GM12878 (cell line): Measurements from ENCODE around the gene MYH10. TPM values are rescaled to one million over a fixed set of nuclear protein-coding genes. Genes with fewer than 3 reads are reported as not detected.
A peak's percentile ranks its signal among the peaks of the same experiment; 100 is the strongest.

Experiments
- ASH2L ChIP-seq: fragments of 300-600, 200-600 bp; sonication (generic); IDR thresholded peaks from 2 replicates; pipeline ENCODE4 v1.6.1; 2017; ENCODE audit warnings: low read depth, mild to moderate bottlenecking, borderline replicate concordance
- ATF7 ChIP-seq: fragments of 450-650 bp; IDR thresholded peaks from 2 replicates; pipeline ENCODE4 v1.6.1; 2016; ENCODE audit warnings: low read depth, mild to moderate bottlenecking
- CBX5 ChIP-seq: sonication (generic); IDR thresholded peaks from 2 replicates; pipeline ENCODE4 v1.6.1; 2016; ENCODE audit warnings: low read depth, moderate library complexity, mild to moderate bottlenecking, inconsistent platforms
- CHD1 ChIP-seq: IDR thresholded peaks from 2 replicates; pipeline ENCODE4 v1.6.1; 2012; ENCODE audit warnings: low read depth, low read length, improper control_type of control experiment
- FOXK2 ChIP-seq: fragments of 450-650 bp; IDR thresholded peaks from 2 replicates; pipeline ENCODE4 v1.6.1; 2017; ENCODE audit warnings: mild to moderate bottlenecking, moderate library complexity
- GATAD2B ChIP-seq: fragments of 450-650 bp; conservative IDR thresholded peaks from 2 replicates; pipeline ENCODE4 v1.6.1; 2017; ENCODE audit warnings: low read depth, mild to moderate bottlenecking, moderate library complexity
- IKZF2 ChIP-seq, 2 experiments: fragments of 450-650 bp; IDR thresholded peaks; 2 replicates each; pipeline ENCODE4 v1.6.1; 2017; ENCODE audit warnings: mild to moderate bottlenecking in 2 of 2, moderate library complexity in 2 of 2
- IRF4 ChIP-seq: IDR thresholded peaks from 2 replicates; pipeline ENCODE4 v1.6.1; 2011; ENCODE audit warnings: low read depth, low read length
- KDM1A ChIP-seq: fragments of 200-600 bp; sonication (generic); IDR thresholded peaks from 2 replicates; pipeline ENCODE4 v1.6.1; 2016; ENCODE audit warnings: borderline replicate concordance
- MTA2 ChIP-seq: fragments of 450-650 bp; IDR thresholded peaks from 2 replicates; pipeline ENCODE4 v1.6.1; 2016; ENCODE audit warnings: low read depth, mild to moderate bottlenecking, moderate library complexity
- MXI1 ChIP-seq: fragments of 150-350 bp; IDR thresholded peaks from 2 replicates; pipeline ENCODE4 v1.6.1; 2011; ENCODE audit warnings: low read depth, mild to moderate bottlenecking, inconsistent platforms, low read length, improper control_type of control experiment
- NFIC ChIP-seq: IDR thresholded peaks from 2 replicates; pipeline ENCODE4 v1.6.1; 2012; ENCODE audit warnings: low read depth, mild to moderate bottlenecking, inconsistent platforms, low read length, moderate library complexity
- NFXL1 ChIP-seq: fragments of 450-650 bp; IDR thresholded peaks from 2 replicates; pipeline ENCODE4 v1.6.1; 2017; ENCODE audit warnings: antibody characterized with exemption, mild to moderate bottlenecking, borderline replicate concordance
- POU2F2 ChIP-seq: IDR thresholded peaks from 3 replicates; pipeline ENCODE4 v1.6.1; 2011; ENCODE audit warnings: low read depth, mild to moderate bottlenecking, low read length, borderline replicate concordance
- RBBP5 ChIP-seq: fragments of 200-600 bp; sonication (generic); conservative IDR thresholded peaks from 2 replicates; pipeline ENCODE4 v1.6.1; 2016
- SREBF2 ChIP-seq: IDR thresholded peaks from 2 replicates; pipeline ENCODE4 v1.6.1; 2012; ENCODE audit warnings: mild to moderate bottlenecking, low read length
- STAT1 ChIP-seq: fragments of 450-650 bp; conservative IDR thresholded peaks from 2 replicates; pipeline ENCODE4 v1.6.1; 2014; ENCODE audit warnings: antibody characterized with exemption, mild to moderate bottlenecking
- TARDBP ChIP-seq: IDR thresholded peaks from 2 replicates; pipeline ENCODE4 v1.6.1; 2016; ENCODE audit warnings: borderline replicate concordance
- YY1 ChIP-seq: IDR thresholded peaks from 2 replicates; pipeline ENCODE4 v1.6.1; 2011; ENCODE audit warnings: low read depth, mild to moderate bottlenecking, low read length
- ZNF274 ChIP-seq: IDR thresholded peaks from one replicate; pipeline ENCODE4 v1.8.0; 2011; ENCODE audit not compliant: insufficient read length, insufficient read depth
- ZNF384 ChIP-seq: IDR thresholded peaks from 2 replicates; pipeline ENCODE4 v1.6.1; 2012; ENCODE audit warnings: low read depth, mild to moderate bottlenecking, low read length, improper control_type of control experiment, borderline replicate concordance
- ZZZ3 ChIP-seq: IDR thresholded peaks from 2 replicates; pipeline ENCODE4 v1.6.1; 2011; ENCODE audit warnings: low read depth; ENCODE audit not compliant: control insufficient read depth, insufficient read length
- polyA plus RNA-seq, 11 experiments: library from polyadenylated mRNA; depleted of rRNA in 4 of 11; unstranded in 6 of 11; stranded (reverse) in 5 of 11; fragments of >200 nt; fragmentation: Nextera tagmentation in 4 of 11; fragmentation: Illumina TruSeq in 1 of 11; extraction: Ambion mirVana in 4 of 11; extraction: Trizol in 1 of 11; gene quantifications; 1 replicate in 1 of 11; 2 replicates in 10 of 11; pipeline versions ENCODE4 v1.2.1 to v1.2.3, GENCODE V29; 2011 to 2016; ENCODE audit warnings: inconsistent platforms in 2 of 11, missing spikeins in 2 of 11, low read depth in 1 of 11
- total RNA-seq, 4 experiments: library from RNA; depleted of rRNA in 3 of 4; stranded (reverse); fragments of >200 nt in 3 of 4; fragmentation: Illumina TruSeq in 1 of 4; extraction: Trizol in 1 of 4; gene quantifications; 2 replicates each; pipeline versions ENCODE4 v1.2.1 to v1.2.3, GENCODE V29; 2013 to 2021
- TF ChIP-seq, protein P1 (sequence below): fragments of 450-650 bp; IDR thresholded peaks from 2 replicates; pipeline ENCODE4 v1.6.1; 2016; ENCODE audit warnings: mild to moderate bottlenecking
- TF ChIP-seq, protein P2 (sequence below): IDR thresholded peaks from 2 replicates; pipeline ENCODE4 v1.6.1; 2012; ENCODE audit warnings: low read length, inconsistent platforms
- TF ChIP-seq, protein P3 (sequence below): fragments of 450-650 bp; IDR thresholded peaks from 2 replicates; pipeline ENCODE4 v1.6.1; 2017; ENCODE audit warnings: low read depth, mild to moderate bottlenecking, moderate library complexity
- TF ChIP-seq, protein P4 (sequence below): fragments of 450-650 bp; formaldehyde crosslinking; IDR thresholded peaks from 2 replicates; pipeline ENCODE4 v1.4.0; 2020; ENCODE audit warnings: mild to moderate bottlenecking, moderate library complexity

Gene MYH10
- total and polyA plus RNA-seq, 10 of the 15 experiments (the other 5 are each of a cell fraction or from before 2014, with no cell fraction given), result 0.33 to 7.1 (median 1.0) TPM

DNA sequence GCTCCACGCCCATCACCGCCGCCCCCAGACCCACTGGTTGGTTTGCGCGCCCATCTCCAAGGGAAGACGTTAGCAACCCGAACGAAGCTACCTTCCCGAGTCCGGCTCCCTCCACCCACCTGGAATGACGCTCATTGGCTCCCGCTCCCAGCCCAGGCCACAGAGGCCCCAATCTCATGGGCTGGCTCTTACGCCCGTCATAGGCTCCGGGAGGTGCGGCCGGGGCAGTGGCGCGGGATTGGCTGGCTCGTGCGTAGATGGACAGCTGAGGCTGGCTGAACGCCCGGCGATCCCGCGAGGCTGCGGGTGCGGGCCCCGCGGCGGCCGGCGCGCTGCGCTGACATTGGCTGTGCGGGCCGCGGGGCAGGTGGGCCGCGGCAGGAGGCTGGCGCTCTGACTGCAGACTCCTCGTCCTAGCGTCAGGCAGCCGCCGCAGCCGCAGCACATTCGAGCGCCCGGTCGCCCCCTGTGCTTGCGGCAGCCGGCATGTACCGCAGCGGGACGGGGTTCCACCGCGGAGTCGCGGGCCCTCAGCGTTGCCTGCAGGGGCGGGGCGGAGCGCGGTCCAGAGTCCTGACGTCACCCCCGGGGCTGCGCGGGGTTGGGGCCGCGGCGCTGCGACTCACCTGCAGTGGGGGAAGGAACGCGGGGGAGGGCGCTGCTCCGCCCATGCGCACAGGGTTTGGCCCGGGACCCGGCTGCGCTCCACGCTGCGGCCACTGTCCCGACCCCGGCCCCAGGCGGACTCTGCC lies 453 bp upstream of the MYH10 start (continued):
- no peak for TF ChIP-seq MTA2
- TF ChIP-seq RBBP5, result no peak
- no peak for TF ChIP-seq KDM1A
- no peak for TF ChIP-seq ASH2L
- no peak for TF ChIP-seq ZZZ3
- no peak for TF ChIP-seq IRF4
- TF ChIP-seq GATAD2B, result peak; percentile 63; the same call in 1 of the 2 replicates
- TF ChIP-seq, protein P1, sequence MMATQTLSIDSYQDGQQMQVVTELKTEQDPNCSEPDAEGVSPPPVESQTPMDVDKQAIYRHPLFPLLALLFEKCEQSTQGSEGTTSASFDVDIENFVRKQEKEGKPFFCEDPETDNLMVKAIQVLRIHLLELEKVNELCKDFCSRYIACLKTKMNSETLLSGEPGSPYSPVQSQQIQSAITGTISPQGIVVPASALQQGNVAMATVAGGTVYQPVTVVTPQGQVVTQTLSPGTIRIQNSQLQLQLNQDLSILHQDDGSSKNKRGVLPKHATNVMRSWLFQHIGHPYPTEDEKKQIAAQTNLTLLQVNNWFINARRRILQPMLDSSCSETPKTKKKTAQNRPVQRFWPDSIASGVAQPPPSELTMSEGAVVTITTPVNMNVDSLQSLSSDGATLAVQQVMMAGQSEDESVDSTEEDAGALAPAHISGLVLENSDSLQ, result peak; percentile 98
- TF ChIP-seq, protein P2, sequence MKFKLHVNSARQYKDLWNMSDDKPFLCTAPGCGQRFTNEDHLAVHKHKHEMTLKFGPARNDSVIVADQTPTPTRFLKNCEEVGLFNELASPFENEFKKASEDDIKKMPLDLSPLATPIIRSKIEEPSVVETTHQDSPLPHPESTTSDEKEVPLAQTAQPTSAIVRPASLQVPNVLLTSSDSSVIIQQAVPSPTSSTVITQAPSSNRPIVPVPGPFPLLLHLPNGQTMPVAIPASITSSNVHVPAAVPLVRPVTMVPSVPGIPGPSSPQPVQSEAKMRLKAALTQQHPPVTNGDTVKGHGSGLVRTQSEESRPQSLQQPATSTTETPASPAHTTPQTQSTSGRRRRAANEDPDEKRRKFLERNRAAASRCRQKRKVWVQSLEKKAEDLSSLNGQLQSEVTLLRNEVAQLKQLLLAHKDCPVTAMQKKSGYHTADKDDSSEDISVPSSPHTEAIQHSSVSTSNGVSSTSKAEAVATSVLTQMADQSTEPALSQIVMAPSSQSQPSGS, result no peak
- 0 out of 2 replicates have a peak, but pooled peaks have one; percentile 3 for TF ChIP-seq YY1
- no peak for TF ChIP-seq NFIC
- TF ChIP-seq, protein P3, sequence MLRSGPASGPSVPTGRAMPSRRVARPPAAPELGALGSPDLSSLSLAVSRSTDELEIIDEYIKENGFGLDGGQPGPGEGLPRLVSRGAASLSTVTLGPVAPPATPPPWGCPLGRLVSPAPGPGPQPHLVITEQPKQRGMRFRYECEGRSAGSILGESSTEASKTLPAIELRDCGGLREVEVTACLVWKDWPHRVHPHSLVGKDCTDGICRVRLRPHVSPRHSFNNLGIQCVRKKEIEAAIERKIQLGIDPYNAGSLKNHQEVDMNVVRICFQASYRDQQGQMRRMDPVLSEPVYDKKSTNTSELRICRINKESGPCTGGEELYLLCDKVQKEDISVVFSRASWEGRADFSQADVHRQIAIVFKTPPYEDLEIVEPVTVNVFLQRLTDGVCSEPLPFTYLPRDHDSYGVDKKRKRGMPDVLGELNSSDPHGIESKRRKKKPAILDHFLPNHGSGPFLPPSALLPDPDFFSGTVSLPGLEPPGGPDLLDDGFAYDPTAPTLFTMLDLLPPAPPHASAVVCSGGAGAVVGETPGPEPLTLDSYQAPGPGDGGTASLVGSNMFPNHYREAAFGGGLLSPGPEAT, result no peak
- no peak for TF ChIP-seq FOXK2
- no peak for TF ChIP-seq ZNF274
- no peak for TF ChIP-seq CBX5
- no peak for TF ChIP-seq SREBF2
- TF ChIP-seq, protein P4, sequence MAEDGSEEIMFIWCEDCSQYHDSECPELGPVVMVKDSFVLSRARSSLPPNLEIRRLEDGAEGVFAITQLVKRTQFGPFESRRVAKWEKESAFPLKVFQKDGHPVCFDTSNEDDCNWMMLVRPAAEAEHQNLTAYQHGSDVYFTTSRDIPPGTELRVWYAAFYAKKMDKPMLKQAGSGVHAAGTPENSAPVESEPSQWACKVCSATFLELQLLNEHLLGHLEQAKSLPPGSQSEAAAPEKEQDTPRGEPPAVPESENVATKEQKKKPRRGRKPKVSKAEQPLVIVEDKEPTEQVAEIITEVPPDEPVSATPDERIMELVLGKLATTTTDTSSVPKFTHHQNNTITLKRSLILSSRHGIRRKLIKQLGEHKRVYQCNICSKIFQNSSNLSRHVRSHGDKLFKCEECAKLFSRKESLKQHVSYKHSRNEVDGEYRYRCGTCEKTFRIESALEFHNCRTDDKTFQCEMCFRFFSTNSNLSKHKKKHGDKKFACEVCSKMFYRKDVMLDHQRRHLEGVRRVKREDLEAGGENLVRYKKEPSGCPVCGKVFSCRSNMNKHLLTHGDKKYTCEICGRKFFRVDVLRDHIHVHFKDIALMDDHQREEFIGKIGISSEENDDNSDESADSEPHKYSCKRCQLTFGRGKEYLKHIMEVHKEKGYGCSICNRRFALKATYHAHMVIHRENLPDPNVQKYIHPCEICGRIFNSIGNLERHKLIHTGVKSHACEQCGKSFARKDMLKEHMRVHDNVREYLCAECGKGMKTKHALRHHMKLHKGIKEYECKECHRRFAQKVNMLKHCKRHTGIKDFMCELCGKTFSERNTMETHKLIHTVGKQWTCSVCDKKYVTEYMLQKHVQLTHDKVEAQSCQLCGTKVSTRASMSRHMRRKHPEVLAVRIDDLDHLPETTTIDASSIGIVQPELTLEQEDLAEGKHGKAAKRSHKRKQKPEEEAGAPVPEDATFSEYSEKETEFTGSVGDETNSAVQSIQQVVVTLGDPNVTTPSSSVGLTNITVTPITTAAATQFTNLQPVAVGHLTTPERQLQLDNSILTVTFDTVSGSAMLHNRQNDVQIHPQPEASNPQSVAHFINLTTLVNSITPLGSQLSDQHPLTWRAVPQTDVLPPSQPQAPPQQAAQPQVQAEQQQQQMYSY (CRISPR knock-in tag), result no peak
- TF ChIP-seq CHD1, result no peak
- no peak for TF ChIP-seq TARDBP
- no peak for TF ChIP-seq POU2F2
- TF ChIP-seq NFXL1, result no peak
- no peak for TF ChIP-seq ZNF384
- TF ChIP-seq ATF7, result no peak
- TF ChIP-seq MXI1, result no peak
- TF ChIP-seq IKZF2 (IDR thresholded peaks at IDR 0.05), result no peak
- TF ChIP-seq STAT1, result no peak
